GM10847 (cell line): ENCODE measurements around the gene CHD6.

Experiments used
- POLR2A ChIP-seq: IDR thresholded peaks from 2 replicates; pipeline ENCODE4 v1.6.1; 2011; ENCODE audit not compliant: insufficient read length; ENCODE audit errors: extremely low read depth

Gene CHD6

GRCh38 chr20:41365777-41366545 is 252.2 kb downstream of the CHD6 start:
- no peak for TF ChIP-seq POLR2A

- no peak for TF ChIP-seq POLR2A
Observed at GRCh38 chr20:41364967-41365765, 253.0 kb downstream of the CHD6 start.

- TF ChIP-seq POLR2A = no peak
Observed at GRCh38 chr20:41364236-41364855, 253.8 kb downstream of the CHD6 start.

- no peak for TF ChIP-seq POLR2A
Observed at GRCh38 chr20:41363601-41364000, 254.6 kb downstream of the CHD6 start.

GRCh38 chr20:41362748-41363140 is 255.4 kb downstream of the CHD6 start:
- no peak for TF ChIP-seq POLR2A

GRCh38 chr20:41361757-41362747 is 256.1 kb downstream of the CHD6 start:
- no peak for TF ChIP-seq POLR2A

- TF ChIP-seq POLR2A = no peak
Observed at GRCh38 chr20:41360831-41361756, 257.1 kb downstream of the CHD6 start.

- TF ChIP-seq POLR2A = no peak
Observed at GRCh38 chr20:41359541-41360011, 258.6 kb downstream of the CHD6 start.

- TF ChIP-seq POLR2A = no peak
Observed at GRCh38 chr20:41358717-41359116, 259.5 kb downstream of the CHD6 start.

GRCh38 chr20:41358230-41358629 is 259.9 kb downstream of the CHD6 start:
- TF ChIP-seq POLR2A = no peak

- TF ChIP-seq POLR2A = no peak
Observed at GRCh38 chr20:41357424-41358163, 260.6 kb downstream of the CHD6 start.

GRCh38 chr20:41356951-41357350 is 261.2 kb downstream of the CHD6 start:
- TF ChIP-seq POLR2A = no peak
